DND-41 (cell line): Measurements from ENCODE around the gene LYAR.
"Not testable (repeated sequence)": the region's sequence is repeated elsewhere in the genome, so short reads cannot be mapped to it uniquely, and the experiment has no call there.

Experiments used
- ATAC-seq: fragments of 200-7000 bp; cut with Tn5 transposase; 3 replicates; pipeline ENCODE4 v1.9.1; 2021; ENCODE audit warnings: low read depth; ENCODE audit not compliant: insufficient read depth
- DNase-seq: peaks from one replicate; pipeline ENCODE4 v3.0.0-alpha.2; 2020
- H2AFZ ChIP-seq: 2 replicates; pipeline ENCODE4 v1.6.0; 2012; ENCODE audit warnings: low read depth, low read length
- H3K27ac ChIP-seq: 2 replicates; pipeline ENCODE4 v1.5.1; 2012; ENCODE audit warnings: low read length, inconsistent platforms
- H3K27me3 ChIP-seq: fragments of 200-600 bp; sonication (generic); 2 replicates; pipeline ENCODE4 v1.6.0; 2012; ENCODE audit warnings: low read length, mild to moderate bottlenecking, inconsistent platforms; ENCODE audit not compliant: insufficient read depth, poor library complexity
- H3K36me3 ChIP-seq: 2 replicates; pipeline ENCODE4 v1.5.1; 2012; ENCODE audit warnings: low read length, inconsistent platforms; ENCODE audit not compliant: insufficient read depth
- H3K4me1 ChIP-seq: 2 replicates; pipeline ENCODE4 v1.5.1; 2012; ENCODE audit warnings: mild to moderate bottlenecking, low read length; ENCODE audit not compliant: insufficient read depth
- H3K4me2 ChIP-seq: 2 replicates; pipeline ENCODE4 v1.6.0; 2012; ENCODE audit warnings: mild to moderate bottlenecking, moderate library complexity, low read length, inconsistent platforms; ENCODE audit not compliant: insufficient read depth
- H3K4me3 ChIP-seq, 2 experiments: fragments of 200-600 bp in 1 of 2; shearing (Covaris generic) in 1 of 2; 2 replicates each; pipeline ENCODE4 v1.5.1; 2012 to 2016; ENCODE audit warnings: inconsistent platforms in 2 of 2, low read length in 2 of 2, mild to moderate bottlenecking in 2 of 2, low read depth in 1 of 2, moderate library complexity in 1 of 2
- H3K79me2 ChIP-seq: 2 replicates; pipeline ENCODE4 v1.6.0; 2012; ENCODE audit warnings: low read length, inconsistent platforms; ENCODE audit not compliant: insufficient read depth
- H3K9ac ChIP-seq: 2 replicates; pipeline ENCODE4 v1.6.0; 2012; ENCODE audit warnings: low read depth, mild to moderate bottlenecking, inconsistent platforms, low read length, moderate library complexity
- H3K9me3 ChIP-seq: 2 replicates; pipeline ENCODE4 v1.5.1; 2012; ENCODE audit warnings: low read length, moderate library complexity, mild to moderate bottlenecking, inconsistent platforms; ENCODE audit not compliant: insufficient read depth, severe bottlenecking
- H4K20me1 ChIP-seq: 2 replicates; pipeline ENCODE4 v1.6.0; 2012; ENCODE audit warnings: low read length; ENCODE audit not compliant: insufficient read depth
- EZH2 ChIP-seq: IDR thresholded peaks from 3 replicates; pipeline ENCODE4 v1.6.1; 2012; ENCODE audit warnings: borderline replicate concordance, low read depth, mild to moderate bottlenecking, moderate library complexity, low read length, inconsistent platforms; ENCODE audit not compliant: severe bottlenecking
- TF ChIP-seq, protein P1 (sequence below): IDR thresholded peaks from 2 replicates; pipeline ENCODE4 v1.5.1; 2012; ENCODE audit warnings: borderline replicate concordance, low read length, moderate library complexity, mild to moderate bottlenecking; ENCODE audit not compliant: poor library complexity, severe bottlenecking; ENCODE audit errors: extremely low read depth

The LYAR gene

DNA sequence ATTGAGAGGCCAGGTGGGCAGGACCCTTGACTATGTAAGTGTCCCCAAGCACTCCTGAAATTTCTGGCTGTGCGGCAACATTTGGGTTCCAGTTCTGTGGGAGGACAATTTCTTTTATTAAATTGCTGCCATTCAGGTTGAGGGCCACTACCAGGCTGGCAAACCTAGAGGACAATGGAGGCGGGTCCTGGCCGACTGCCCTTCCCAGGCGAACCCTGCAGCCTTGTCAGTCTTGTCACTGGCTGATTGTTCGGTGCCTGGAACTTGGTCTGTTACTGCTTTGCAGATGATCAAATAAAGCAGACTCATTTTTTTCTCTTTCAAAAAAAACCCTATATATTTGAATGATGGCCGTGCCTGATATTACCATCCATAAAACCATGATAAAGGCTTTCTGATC lies 35.3 kb downstream of the LYAR start:
- Histone ChIP-seq H2AFZ (no peak overlapping the region), H3K9me3 (no peaks in the 10 kb centered on the region), H3K79me2 (no peaks in the 10 kb centered on the region), H4K20me1 (no peaks in the 10 kb centered on the region), H3K27ac (no peak overlapping the region), H3K36me3 (no peaks in the 10 kb centered on the region), H3K4me3 (no peak overlapping the region), H3K9ac (no peak overlapping the region), H3K27me3 (no peaks in the 10 kb centered on the region), H3K4me1 (no peaks in the 10 kb centered on the region), H3K4me2 (no peak overlapping the region)
- ATAC-seq (no peak), DNase-seq (no peak)
- no peak for TF ChIP-seq EZH2
- TF ChIP-seq, protein P1, sequence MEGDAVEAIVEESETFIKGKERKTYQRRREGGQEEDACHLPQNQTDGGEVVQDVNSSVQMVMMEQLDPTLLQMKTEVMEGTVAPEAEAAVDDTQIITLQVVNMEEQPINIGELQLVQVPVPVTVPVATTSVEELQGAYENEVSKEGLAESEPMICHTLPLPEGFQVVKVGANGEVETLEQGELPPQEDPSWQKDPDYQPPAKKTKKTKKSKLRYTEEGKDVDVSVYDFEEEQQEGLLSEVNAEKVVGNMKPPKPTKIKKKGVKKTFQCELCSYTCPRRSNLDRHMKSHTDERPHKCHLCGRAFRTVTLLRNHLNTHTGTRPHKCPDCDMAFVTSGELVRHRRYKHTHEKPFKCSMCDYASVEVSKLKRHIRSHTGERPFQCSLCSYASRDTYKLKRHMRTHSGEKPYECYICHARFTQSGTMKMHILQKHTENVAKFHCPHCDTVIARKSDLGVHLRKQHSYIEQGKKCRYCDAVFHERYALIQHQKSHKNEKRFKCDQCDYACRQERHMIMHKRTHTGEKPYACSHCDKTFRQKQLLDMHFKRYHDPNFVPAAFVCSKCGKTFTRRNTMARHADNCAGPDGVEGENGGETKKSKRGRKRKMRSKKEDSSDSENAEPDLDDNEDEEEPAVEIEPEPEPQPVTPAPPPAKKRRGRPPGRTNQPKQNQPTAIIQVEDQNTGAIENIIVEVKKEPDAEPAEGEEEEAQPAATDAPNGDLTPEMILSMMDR = no peak

GRCh38 chr4:4254199-4254598 lies 35.8 kb downstream of the LYAR start:
- Histone ChIP-seq H3K4me2 (no peak overlapping the region), H3K9me3 (no peaks in the 10 kb centered on the region), H3K79me2 (no peaks in the 10 kb centered on the region), H4K20me1 (no peaks in the 10 kb centered on the region), H3K36me3 (no peaks in the 10 kb centered on the region), H3K27ac (no peak overlapping the region), H3K9ac (no peak overlapping the region), H3K4me1 (peaks cover 2% of the 10 kb centered on the region), H3K4me3 (no peak overlapping the region), H2AFZ (no peak overlapping the region), H3K27me3 (no peaks in the 10 kb centered on the region)
- ATAC-seq (no peak), DNase-seq (no peak)
- TF ChIP-seq EZH2 = no peak
- TF ChIP-seq, protein P1 = no peak

DNA sequence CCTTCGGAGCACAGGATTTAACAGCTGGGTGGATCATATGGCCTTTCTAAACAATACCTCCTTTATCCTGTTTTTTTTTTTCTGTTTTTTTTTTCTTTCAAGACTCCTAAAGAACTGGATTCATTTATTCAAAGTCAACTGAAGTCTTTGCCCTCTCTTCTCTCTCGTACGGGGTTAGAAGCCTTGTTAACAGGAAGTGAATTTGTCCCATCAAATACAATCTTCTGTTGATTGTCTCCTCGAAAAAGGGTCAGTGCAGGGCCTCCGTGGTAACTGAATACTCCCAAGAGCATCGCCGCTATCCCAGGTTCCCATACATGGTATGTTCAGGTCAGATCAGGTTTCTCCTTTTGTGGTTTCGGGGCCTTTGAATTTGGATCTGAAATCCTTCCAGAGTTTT lies 40.1 kb downstream of the LYAR start:
- no peak overlapping the region for H2AFZ ChIP-seq
- no peak overlapping the region for H3K9ac ChIP-seq

GRCh38 chr4:4249342-4249741 lies 40.6 kb downstream of the LYAR start:
- ATAC-seq, H3K27ac ChIP-seq, DNase-seq, H3K27me3 ChIP-seq, H3K9me3 ChIP-seq, H4K20me1 ChIP-seq: not testable (repeated sequence)
- peaks cover 28% of the 10 kb centered on the region for H3K4me1 ChIP-seq
- H3K4me2 ChIP-seq = peak overlapping the region; percentile 85
- peak overlapping the region; percentile 82 for H2AFZ ChIP-seq
- H3K36me3 ChIP-seq = peaks cover 12% of the 10 kb centered on the region
- peaks cover 25% of the 10 kb centered on the region for H3K79me2 ChIP-seq
- peak overlapping the region in 1 of 2 experiments; percentile 96; a peak in 2 of 4 replicates for H3K4me3 ChIP-seq
- peak overlapping the region; percentile 85; the same call in 1 of the 2 replicates for H3K9ac ChIP-seq

More for the DNA sequence above, 40.1 kb downstream of the LYAR start:
- Histone ChIP-seq H3K4me2 (no peak overlapping the region), H3K36me3 (peaks cover 7% of the 10 kb centered on the region), H3K4me3 (no peak overlapping the region), H3K27me3 (no peaks in the 10 kb centered on the region), H3K27ac (no peak overlapping the region), H3K79me2 (peaks cover 22% of the 10 kb centered on the region), H4K20me1 (no peaks in the 10 kb centered on the region; the same call in 1 of the 2 replicates), H3K4me1 (peaks cover 28% of the 10 kb centered on the region), H3K9me3 (no peaks in the 10 kb centered on the region)
- TF ChIP-seq, protein P1 = no peak
- TF ChIP-seq EZH2 = no peak
- no peak for DNase-seq
- no peak for ATAC-seq
